HCT116 (cell line): ENCODE data around the gene SEC31A. TPM values are rescaled to one million over a fixed set of nuclear protein-coding genes. Genes with fewer than 3 reads are reported as not detected.

ENCODE experiments used
- ATAC-seq: fragments of 200-7000 bp; cut with Tn5 transposase; 2 replicates; pipeline ENCODE4 v1.9.1; 2020; ENCODE audit warnings: mild to moderate bottlenecking, moderate library complexity
- BruUV-seq: library from RNA; stranded (reverse); fragments of 400-500 nt; replicated peaks from 2 replicates; lab custom pipeline; 2021; lab: Mats Ljungman, UMichigan
- CTCF ChIA-PET: fragments of 300-600 bp; sonication (Branson Sonifier 250); formaldehyde crosslinking; loops from one replicate; lab custom pipeline; 2021; ENCODE audit warnings: antibody characterized with exemption; lab: Charles Lee
- POLR2A ChIA-PET: fragments of 300-600, 350-600 bp; sonication (Branson Sonifier 250); formaldehyde crosslinking; loops from one replicate; lab custom pipeline; 2021; ENCODE audit warnings: antibody characterized with exemption; lab: Charles Lee
- RAD21 ChIA-PET, 2 experiments: fragments of 300-600 bp; sonication (Branson Sonifier 250); formaldehyde crosslinking; loops; one replicate each; lab custom pipeline; 2023; ENCODE audit warnings: low total read pairs in 2 of 2; ENCODE audit not compliant: uncharacterized antibody in 2 of 2, unreplicated experiment in 2 of 2, low non-redundant PET in 1 of 2; lab: Charles Lee
- DNase-seq: peaks from one replicate; pipeline ENCODE4 v3.0.0-alpha.2; 2010; ENCODE audit warnings: low read depth, low spot score
- H2AFZ ChIP-seq: fragments of 200-600 bp; shearing (Covaris generic), sonication (generic); 2 replicates; pipeline ENCODE4 v1.6.1; 2017; ENCODE audit warnings: low read depth, mixed run types, mixed read lengths, antibody characterized with exemption, low read length; ENCODE audit not compliant: poor library complexity, severe bottlenecking
- H3K27ac ChIP-seq: 2 replicates; pipeline ENCODE4 v1.5.1; 2012; ENCODE audit warnings: low read depth, low read length
- H3K27me3 ChIP-seq: fragments of 200-600 bp; sonication (generic); 2 replicates; pipeline ENCODE4 v1.6.1; 2016; ENCODE audit warnings: mixed run types, low read length, mixed read lengths; ENCODE audit not compliant: insufficient read depth
- H3K36me3 ChIP-seq, 2 experiments: fragments of 200-500 bp in 1 of 2; fragments of 200-600 bp in 1 of 2; sonication (Bioruptor generic) in 1 of 2; sonication (generic) in 1 of 2; 2 replicates each; pipeline versions ENCODE4 v1.5.1 to v1.6.1; 2014 to 2016; ENCODE audit warnings: low read length in 2 of 2, inconsistent platforms in 1 of 2, mixed read lengths in 1 of 2, mixed run types in 1 of 2; ENCODE audit not compliant: insufficient read depth in 2 of 2, control insufficient read depth in 1 of 2
- H3K4me1 ChIP-seq, 2 experiments: fragments of 200-600 bp in 1 of 2; sonication (generic) in 1 of 2; 2 replicates each; pipeline versions ENCODE4 v1.5.1 to v1.6.1; 2012 to 2017; ENCODE audit warnings: low read length in 2 of 2, inconsistent platforms in 1 of 2, mild to moderate bottlenecking in 1 of 2, mixed read lengths in 1 of 2, mixed run types in 1 of 2, moderate library complexity in 1 of 2; ENCODE audit not compliant: insufficient read depth in 2 of 2, control insufficient read depth in 1 of 2
- H3K4me2 ChIP-seq: fragments of 200-600 bp; sonication (generic); 2 replicates; pipeline ENCODE4 v1.6.1; 2017; ENCODE audit warnings: mixed run types, low read length, mixed read lengths
- H3K4me3 ChIP-seq, 2 experiments: fragments of 200-600 bp in 1 of 2; sonication (generic) in 1 of 2; replicated peaks in 1 of 2; 2 replicates each; pipeline ENCODE4 v1.5.1; 2011 to 2016; ENCODE audit warnings: low read length in 2 of 2, control low read depth in 1 of 2, low read depth in 1 of 2, mild to moderate bottlenecking in 1 of 2, mixed read lengths in 1 of 2, mixed run types in 1 of 2
- H3K79me2 ChIP-seq: fragments of 200-600 bp; sonication (generic); 2 replicates; pipeline ENCODE4 v1.6.1; 2017; ENCODE audit warnings: mild to moderate bottlenecking, mixed run types, low read length, moderate library complexity, mixed read lengths; ENCODE audit not compliant: insufficient read depth
- H3K9ac ChIP-seq: fragments of 200-600 bp; sonication (generic); 2 replicates; pipeline ENCODE4 v1.6.1; 2016; ENCODE audit warnings: low read length, mixed read lengths
- H3K9me2 ChIP-seq: fragments of 200-600 bp; sonication (generic), shearing (Covaris generic); 2 replicates; pipeline ENCODE4 v1.6.1; 2017; ENCODE audit warnings: mixed run types, mild to moderate bottlenecking, moderate library complexity; ENCODE audit not compliant: insufficient read depth
- H3K9me3 ChIP-seq, 2 experiments: fragments of 200-500 bp in 1 of 2; fragments of 200-600 bp in 1 of 2; sonication (Bioruptor generic) in 1 of 2; sonication (generic) in 1 of 2; 2 replicates each; pipeline ENCODE4 v1.6.1; 2014 to 2017; ENCODE audit warnings: low read length in 2 of 2, mixed read lengths in 2 of 2, inconsistent platforms in 1 of 2, low read depth in 1 of 2, mild to moderate bottlenecking in 1 of 2, mixed run types in 1 of 2, moderate library complexity in 1 of 2; ENCODE audit not compliant: control insufficient read depth in 1 of 2, insufficient read depth in 1 of 2
- H4K20me1 ChIP-seq: fragments of 200-600 bp; sonication (generic), shearing (Covaris generic); 2 replicates; pipeline ENCODE4 v1.6.1; 2017; ENCODE audit warnings: mixed run types, mild to moderate bottlenecking, moderate library complexity; ENCODE audit not compliant: insufficient read depth
- ATF3 ChIP-seq: IDR thresholded peaks from 2 replicates; pipeline ENCODE4 v1.6.1; 2012
- CEBPB ChIP-seq: IDR thresholded peaks from 2 replicates; pipeline ENCODE4 v1.6.1; 2012; ENCODE audit warnings: low read depth
- ELF1 ChIP-seq: IDR thresholded peaks from 2 replicates; pipeline ENCODE4 v1.6.1; 2012; ENCODE audit warnings: low read depth, borderline replicate concordance
- EZH2 ChIP-seq: fragments of 200-600 bp; sonication (generic); IDR thresholded peaks from 2 replicates; pipeline ENCODE4 v1.6.1; 2017; ENCODE audit warnings: antibody characterized with exemption, mixed run types
- EZH2phosphoT487 ChIP-seq: fragments of 200-600 bp; IDR thresholded peaks from 2 replicates; pipeline ENCODE4 v1.6.1; 2018; ENCODE audit warnings: antibody characterized with exemption, borderline replicate concordance
- FOSL1 ChIP-seq: IDR thresholded peaks from 2 replicates; pipeline ENCODE4 v1.6.1; 2012; ENCODE audit warnings: low read depth
- POLR2AphosphoS5 ChIP-seq: IDR thresholded peaks from 2 replicates; pipeline ENCODE4 v1.6.1; 2011; ENCODE audit warnings: mild to moderate bottlenecking, low read depth, low read length, moderate library complexity
- RAD21 ChIP-seq: IDR thresholded peaks from 2 replicates; pipeline ENCODE4 v1.6.1; 2012; ENCODE audit warnings: low read depth, mild to moderate bottlenecking
- SIN3A ChIP-seq: IDR thresholded peaks from 2 replicates; pipeline ENCODE4 v1.6.1; 2012; ENCODE audit warnings: low read depth
- SP1 ChIP-seq: IDR thresholded peaks from 2 replicates; pipeline ENCODE4 v1.6.1; 2012; ENCODE audit warnings: low read depth
- SRF ChIP-seq: IDR thresholded peaks from 2 replicates; pipeline ENCODE4 v1.6.1; 2012; ENCODE audit warnings: low read depth
- YY1 ChIP-seq: IDR thresholded peaks from 2 replicates; pipeline ENCODE4 v1.6.1; 2011; ENCODE audit warnings: low read length, low read depth, moderate library complexity, mild to moderate bottlenecking; ENCODE audit not compliant: insufficient replicate concordance; ENCODE audit errors: extremely low read depth
- ZFX ChIP-seq: fragments of 450-650 bp; IDR thresholded peaks from 2 replicates; pipeline ENCODE4 v1.6.1; 2017
- ZNF274 ChIP-seq: fragments of 200-500 bp; sonication (Bioruptor generic); IDR thresholded peaks from 2 replicates; pipeline ENCODE4 v1.6.1; 2014; ENCODE audit warnings: mild to moderate bottlenecking, low read depth, low read length, inconsistent platforms
- intact Hi-C: fragments of 100-400 bp; cut with micrococcal nuclease; formaldehyde crosslinking; loops from 2 replicates; pipeline ENCODE4 v1.10.0; 2022
- total RNA-seq: library from RNA; stranded (reverse); gene quantifications from one replicate; pipeline ENCODE4 v1.2.1, GENCODE V29; 2021; ENCODE audit not compliant: unreplicated experiment
- TF ChIP-seq, protein P1 (sequence below): IDR thresholded peaks from 2 replicates; pipeline ENCODE4 v1.6.1; 2011; ENCODE audit warnings: mild to moderate bottlenecking, low read length, moderate library complexity; ENCODE audit not compliant: insufficient replicate concordance; ENCODE audit errors: extremely low read depth
- TF ChIP-seq, protein P2 (sequence below): IDR thresholded peaks from 2 replicates; pipeline ENCODE4 v1.6.1; 2012; ENCODE audit warnings: low read depth

Gene SEC31A
- total RNA-seq, 1 experiment from 2014 or later = 78.5 TPM

GRCh38 chr4:82864336-82864979 lies 26.5 kb downstream of the SEC31A start:
- no peak for ATAC-seq
- H3K27ac ChIP-seq = no peak overlapping the region

DNA sequence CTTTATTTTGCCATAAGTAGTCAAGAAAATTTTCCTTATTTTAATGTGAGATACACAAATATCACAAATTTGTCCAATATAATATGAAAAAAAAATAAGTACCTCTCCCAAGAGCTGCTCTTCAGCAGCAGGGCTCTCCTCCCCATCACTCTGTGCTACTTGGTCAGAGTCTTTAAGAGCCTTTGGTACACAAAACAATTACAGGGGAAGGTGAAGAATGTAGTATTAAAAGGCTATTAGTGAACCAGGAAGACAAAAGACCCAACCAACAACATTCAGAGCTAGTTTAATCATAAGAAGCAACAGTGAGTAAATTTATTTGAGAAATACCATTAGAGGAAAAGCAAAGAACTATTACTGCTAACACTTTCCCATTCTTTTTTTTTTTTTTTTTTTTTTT lies 29.4 kb downstream of the SEC31A start:
- Histone ChIP-seq H3K9ac (no peak overlapping the region), H3K4me2 (no peak overlapping the region), H3K4me1 (peaks cover 4 to 11% of the 10 kb centered on the region in 2 experiments), H3K27me3 (no peaks in the 10 kb centered on the region), H3K4me3 (no peak overlapping the region), H3K9me2 (no peaks in the 10 kb centered on the region), H4K20me1 (no peaks in the 10 kb centered on the region; the same call in 1 of the 2 replicates), H2AFZ (no peak overlapping the region), H3K9me3 (no peaks in the 10 kb centered on the region), H3K36me3 (peaks cover 35 to 53% of the 10 kb centered on the region in 2 experiments), H3K79me2 (peaks cover 12% of the 10 kb centered on the region), H3K27ac (no peak overlapping the region)
- BruUV-seq = no TSS peak
- ChIA-PET CTCF (no interaction called here), POLR2A (no interaction called here), RAD21 (no interaction called here)
- ATAC-seq = no peak
- DNase-seq = no peak
- intact Hi-C loops = no loop called here
- no peak for TF ChIP-seq POLR2AphosphoS5
- TF ChIP-seq SIN3A = no peak
- no peak for TF ChIP-seq ATF3
- no peak for TF ChIP-seq SRF
- TF ChIP-seq RAD21 = no peak
- TF ChIP-seq, protein P1, sequence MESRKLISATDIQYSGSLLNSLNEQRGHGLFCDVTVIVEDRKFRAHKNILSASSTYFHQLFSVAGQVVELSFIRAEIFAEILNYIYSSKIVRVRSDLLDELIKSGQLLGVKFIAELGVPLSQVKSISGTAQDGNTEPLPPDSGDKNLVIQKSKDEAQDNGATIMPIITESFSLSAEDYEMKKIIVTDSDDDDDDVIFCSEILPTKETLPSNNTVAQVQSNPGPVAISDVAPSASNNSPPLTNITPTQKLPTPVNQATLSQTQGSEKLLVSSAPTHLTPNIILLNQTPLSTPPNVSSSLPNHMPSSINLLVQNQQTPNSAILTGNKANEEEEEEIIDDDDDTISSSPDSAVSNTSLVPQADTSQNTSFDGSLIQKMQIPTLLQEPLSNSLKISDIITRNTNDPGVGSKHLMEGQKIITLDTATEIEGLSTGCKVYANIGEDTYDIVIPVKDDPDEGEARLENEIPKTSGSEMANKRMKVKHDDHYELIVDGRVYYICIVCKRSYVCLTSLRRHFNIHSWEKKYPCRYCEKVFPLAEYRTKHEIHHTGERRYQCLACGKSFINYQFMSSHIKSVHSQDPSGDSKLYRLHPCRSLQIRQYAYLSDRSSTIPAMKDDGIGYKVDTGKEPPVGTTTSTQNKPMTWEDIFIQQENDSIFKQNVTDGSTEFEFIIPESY = no peak
- no peak for TF ChIP-seq SP1
- TF ChIP-seq ZFX = no peak
- TF ChIP-seq EZH2phosphoT487 = no peak
- no peak for TF ChIP-seq ELF1
- no peak for TF ChIP-seq YY1
- TF ChIP-seq, protein P2, sequence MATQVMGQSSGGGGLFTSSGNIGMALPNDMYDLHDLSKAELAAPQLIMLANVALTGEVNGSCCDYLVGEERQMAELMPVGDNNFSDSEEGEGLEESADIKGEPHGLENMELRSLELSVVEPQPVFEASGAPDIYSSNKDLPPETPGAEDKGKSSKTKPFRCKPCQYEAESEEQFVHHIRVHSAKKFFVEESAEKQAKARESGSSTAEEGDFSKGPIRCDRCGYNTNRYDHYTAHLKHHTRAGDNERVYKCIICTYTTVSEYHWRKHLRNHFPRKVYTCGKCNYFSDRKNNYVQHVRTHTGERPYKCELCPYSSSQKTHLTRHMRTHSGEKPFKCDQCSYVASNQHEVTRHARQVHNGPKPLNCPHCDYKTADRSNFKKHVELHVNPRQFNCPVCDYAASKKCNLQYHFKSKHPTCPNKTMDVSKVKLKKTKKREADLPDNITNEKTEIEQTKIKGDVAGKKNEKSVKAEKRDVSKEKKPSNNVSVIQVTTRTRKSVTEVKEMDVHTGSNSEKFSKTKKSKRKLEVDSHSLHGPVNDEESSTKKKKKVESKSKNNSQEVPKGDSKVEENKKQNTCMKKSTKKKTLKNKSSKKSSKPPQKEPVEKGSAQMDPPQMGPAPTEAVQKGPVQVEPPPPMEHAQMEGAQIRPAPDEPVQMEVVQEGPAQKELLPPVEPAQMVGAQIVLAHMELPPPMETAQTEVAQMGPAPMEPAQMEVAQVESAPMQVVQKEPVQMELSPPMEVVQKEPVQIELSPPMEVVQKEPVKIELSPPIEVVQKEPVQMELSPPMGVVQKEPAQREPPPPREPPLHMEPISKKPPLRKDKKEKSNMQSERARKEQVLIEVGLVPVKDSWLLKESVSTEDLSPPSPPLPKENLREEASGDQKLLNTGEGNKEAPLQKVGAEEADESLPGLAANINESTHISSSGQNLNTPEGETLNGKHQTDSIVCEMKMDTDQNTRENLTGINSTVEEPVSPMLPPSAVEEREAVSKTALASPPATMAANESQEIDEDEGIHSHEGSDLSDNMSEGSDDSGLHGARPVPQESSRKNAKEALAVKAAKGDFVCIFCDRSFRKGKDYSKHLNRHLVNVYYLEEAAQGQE = no peak
- no peak for TF ChIP-seq FOSL1
- TF ChIP-seq ZNF274 = no peak
- TF ChIP-seq CEBPB = no peak

More at GRCh38 chr4:82864336-82864979, 26.5 kb downstream of the SEC31A start:
- ChIA-PET RAD21 (no interaction called here), POLR2A (no interaction called here), CTCF (interaction anchor here (1.1 kb wide), 1 partner anchor 12 kb away, joined by 3 read pairs; no protein-coding TSS in a partner anchor)
- Histone ChIP-seq H3K9me2 (no peaks in the 10 kb centered on the region), H4K20me1 (no peaks in the 10 kb centered on the region), H3K9ac (no peak overlapping the region), H3K36me3 (peaks cover 29 to 45% of the 10 kb centered on the region in 2 experiments), H2AFZ (no peak overlapping the region), H3K4me3 (no peak overlapping the region), H3K4me2 (no peak overlapping the region), H3K4me1 (peaks cover 5 to 16% of the 10 kb centered on the region in 2 experiments), H3K27me3 (no peaks in the 10 kb centered on the region), H3K9me3 (no peaks in the 10 kb centered on the region), H3K79me2 (peaks cover 8% of the 10 kb centered on the region)
- no peak for DNase-seq
- BruUV-seq = no TSS peak
- TF ChIP-seq ZFX (no peak), EZH2 (no peak)
- intact Hi-C loops = no loop called here
